ENCODE measurements around the gene NANOG.

DNA sequence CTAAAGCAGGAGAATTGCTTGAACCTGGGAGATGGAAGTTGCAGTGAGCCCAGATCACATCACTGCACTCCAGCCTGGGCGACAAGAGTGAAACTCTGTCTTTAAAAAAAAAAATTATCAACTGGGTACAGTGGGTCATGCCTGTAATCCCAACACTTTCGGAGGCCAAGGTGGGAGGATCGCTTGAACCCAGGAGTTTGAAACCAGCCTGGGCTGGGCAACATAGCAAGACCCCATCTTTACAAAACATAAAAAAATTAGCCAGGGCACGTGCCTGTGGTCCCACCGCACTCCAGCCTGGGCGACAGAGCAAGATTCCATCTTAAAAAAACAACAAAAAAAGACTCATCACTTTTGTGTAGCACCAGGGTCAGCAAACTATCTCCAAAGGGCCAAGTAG lies 7.1 kb upstream of the NANOG start:
- TF ChIP-seq, protein P1, sequence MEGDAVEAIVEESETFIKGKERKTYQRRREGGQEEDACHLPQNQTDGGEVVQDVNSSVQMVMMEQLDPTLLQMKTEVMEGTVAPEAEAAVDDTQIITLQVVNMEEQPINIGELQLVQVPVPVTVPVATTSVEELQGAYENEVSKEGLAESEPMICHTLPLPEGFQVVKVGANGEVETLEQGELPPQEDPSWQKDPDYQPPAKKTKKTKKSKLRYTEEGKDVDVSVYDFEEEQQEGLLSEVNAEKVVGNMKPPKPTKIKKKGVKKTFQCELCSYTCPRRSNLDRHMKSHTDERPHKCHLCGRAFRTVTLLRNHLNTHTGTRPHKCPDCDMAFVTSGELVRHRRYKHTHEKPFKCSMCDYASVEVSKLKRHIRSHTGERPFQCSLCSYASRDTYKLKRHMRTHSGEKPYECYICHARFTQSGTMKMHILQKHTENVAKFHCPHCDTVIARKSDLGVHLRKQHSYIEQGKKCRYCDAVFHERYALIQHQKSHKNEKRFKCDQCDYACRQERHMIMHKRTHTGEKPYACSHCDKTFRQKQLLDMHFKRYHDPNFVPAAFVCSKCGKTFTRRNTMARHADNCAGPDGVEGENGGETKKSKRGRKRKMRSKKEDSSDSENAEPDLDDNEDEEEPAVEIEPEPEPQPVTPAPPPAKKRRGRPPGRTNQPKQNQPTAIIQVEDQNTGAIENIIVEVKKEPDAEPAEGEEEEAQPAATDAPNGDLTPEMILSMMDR (IDR thresholded peaks at IDR 0.05) = no peak
- TF ChIP-seq POLR2A (IDR thresholded peaks at IDR 0.05) (no peak), EP300 (IDR thresholded peaks at IDR 0.05) (no peak)

All from stomach (tissue), 4 donors.